ENCODE data around the gene KRT31.
"Not testable (repeated sequence)": the region's sequence is repeated elsewhere in the genome, so short reads cannot be mapped to it uniquely, and the experiment has no call there.

Gene KRT31

DNA sequence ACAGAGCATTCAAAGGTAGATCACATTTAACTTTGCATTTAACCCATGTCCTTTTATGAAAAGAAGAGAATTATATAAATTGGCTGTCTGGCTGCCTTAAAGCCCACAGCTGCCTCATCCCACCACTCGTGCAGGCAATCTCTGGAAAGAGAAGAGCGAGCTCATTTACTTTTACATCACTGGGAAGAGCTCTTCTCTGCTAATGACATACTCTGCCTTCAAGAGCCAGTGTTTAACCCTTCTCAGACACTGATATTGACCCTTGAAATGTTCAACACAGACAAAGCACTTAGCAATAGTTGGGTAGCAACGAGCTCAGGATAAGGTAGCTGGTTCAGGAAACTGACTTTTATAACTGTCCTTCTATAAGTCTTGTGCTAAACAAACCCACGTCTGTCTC lies 36.6 kb upstream of the KRT31 start:
- H3K9me3 ChIP-seq (ENCODE audit: control insufficient read depth in 1 of 2, low read length in 2 of 2), result no peaks in the 10 kb centered on the region
- H3K4me1 ChIP-seq (ENCODE audit: control insufficient read depth in 1 of 2, insufficient read depth in 2 of 2, low read length in 2 of 2), result no peaks in the 10 kb centered on the region
- H3K27me3 ChIP-seq (ENCODE audit: control insufficient read depth in 1 of 2, insufficient read depth in 2 of 2, low read length in 2 of 2), result no peaks in the 10 kb centered on the region
- no peak overlapping the region for H3K4me3 ChIP-seq (ENCODE audit: low read depth in 1 of 2, low read length in 2 of 2)
- H3K9ac ChIP-seq (ENCODE audit: low read depth in 1 of 2, low read length in 2 of 2), result no peak overlapping the region
- H3K27ac ChIP-seq (ENCODE audit: low read depth, low read length), result no peak overlapping the region
- H3K36me3 ChIP-seq (ENCODE audit: control insufficient read depth in 1 of 2, insufficient read depth in 2 of 2, low read length in 2 of 2), result no peaks in the 10 kb centered on the region

- Histone ChIP-seq H3K9ac (ENCODE audit: low read depth in 1 of 2, low read length in 2 of 2) (no peak overlapping the region), H3K27ac (ENCODE audit: low read depth, low read length) (no peak overlapping the region), H3K36me3 (ENCODE audit: control insufficient read depth in 1 of 2, insufficient read depth in 2 of 2, low read length in 2 of 2) (no peaks in the 10 kb centered on the region), H3K27me3 (ENCODE audit: control insufficient read depth in 1 of 2, insufficient read depth in 2 of 2, low read length in 2 of 2) (no peaks in the 10 kb centered on the region), H3K4me1 (ENCODE audit: control insufficient read depth in 1 of 2, insufficient read depth in 2 of 2, low read length in 2 of 2) (no peaks in the 10 kb centered on the region), H3K9me3 (ENCODE audit: control insufficient read depth in 1 of 2, low read length in 2 of 2) (no peaks in the 10 kb centered on the region), H3K4me3 (ENCODE audit: low read depth in 1 of 2, low read length in 2 of 2) (no peak overlapping the region)
Observed at GRCh38 chr17:41433586-41433985, 36.2 kb upstream of the KRT31 start.

DNA sequence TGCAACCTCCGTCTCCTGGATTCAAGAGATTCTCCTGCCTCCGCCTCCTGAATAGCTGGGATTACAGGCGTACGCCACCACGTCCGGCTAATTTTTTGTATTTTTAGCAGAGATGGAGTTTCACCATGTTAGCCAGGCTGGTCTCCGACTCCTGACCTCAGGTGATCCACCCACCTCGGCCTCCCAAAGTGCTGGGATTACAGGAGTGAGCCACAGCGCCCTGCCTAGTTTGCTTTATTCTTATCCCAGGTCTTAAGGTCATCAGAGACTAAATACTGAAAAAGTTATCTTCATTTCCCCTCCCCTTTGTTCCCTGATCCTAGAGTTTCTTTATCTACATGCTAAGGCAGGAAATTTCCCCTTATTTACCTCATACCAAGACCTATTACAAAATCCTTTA lies 33.0 kb upstream of the KRT31 start:
- not testable (repeated sequence) for H3K4me1 ChIP-seq (ENCODE audit: control insufficient read depth in 1 of 2, insufficient read depth in 2 of 2, low read length in 2 of 2); H3K27me3 ChIP-seq (ENCODE audit: control insufficient read depth in 1 of 2, insufficient read depth in 2 of 2, low read length in 2 of 2); H3K36me3 ChIP-seq (ENCODE audit: control insufficient read depth in 1 of 2, insufficient read depth in 2 of 2, low read length in 2 of 2); H3K9ac ChIP-seq (ENCODE audit: low read depth in 1 of 2, low read length in 2 of 2); H3K9me3 ChIP-seq (ENCODE audit: control insufficient read depth in 1 of 2, low read length in 2 of 2); H3K4me3 ChIP-seq (ENCODE audit: low read depth in 1 of 2, low read length in 2 of 2); H3K27ac ChIP-seq (ENCODE audit: low read depth, low read length)

- Histone ChIP-seq H3K36me3 (ENCODE audit: control insufficient read depth in 1 of 2, insufficient read depth in 2 of 2, low read length in 2 of 2) (no peaks in the 10 kb centered on the region), H3K27me3 (ENCODE audit: control insufficient read depth in 1 of 2, insufficient read depth in 2 of 2, low read length in 2 of 2) (no peaks in the 10 kb centered on the region), H3K4me3 (ENCODE audit: low read depth in 1 of 2, low read length in 2 of 2) (no peak overlapping the region), H3K9me3 (ENCODE audit: control insufficient read depth in 1 of 2, low read length in 2 of 2) (no peaks in the 10 kb centered on the region), H3K9ac (ENCODE audit: low read depth in 1 of 2, low read length in 2 of 2) (no peak overlapping the region), H3K4me1 (ENCODE audit: control insufficient read depth in 1 of 2, insufficient read depth in 2 of 2, low read length in 2 of 2) (no peaks in the 10 kb centered on the region), H3K27ac (ENCODE audit: low read depth, low read length) (no peak overlapping the region)
Observed at GRCh38 chr17:41429667-41430066, 32.3 kb upstream of the KRT31 start.

DNA sequence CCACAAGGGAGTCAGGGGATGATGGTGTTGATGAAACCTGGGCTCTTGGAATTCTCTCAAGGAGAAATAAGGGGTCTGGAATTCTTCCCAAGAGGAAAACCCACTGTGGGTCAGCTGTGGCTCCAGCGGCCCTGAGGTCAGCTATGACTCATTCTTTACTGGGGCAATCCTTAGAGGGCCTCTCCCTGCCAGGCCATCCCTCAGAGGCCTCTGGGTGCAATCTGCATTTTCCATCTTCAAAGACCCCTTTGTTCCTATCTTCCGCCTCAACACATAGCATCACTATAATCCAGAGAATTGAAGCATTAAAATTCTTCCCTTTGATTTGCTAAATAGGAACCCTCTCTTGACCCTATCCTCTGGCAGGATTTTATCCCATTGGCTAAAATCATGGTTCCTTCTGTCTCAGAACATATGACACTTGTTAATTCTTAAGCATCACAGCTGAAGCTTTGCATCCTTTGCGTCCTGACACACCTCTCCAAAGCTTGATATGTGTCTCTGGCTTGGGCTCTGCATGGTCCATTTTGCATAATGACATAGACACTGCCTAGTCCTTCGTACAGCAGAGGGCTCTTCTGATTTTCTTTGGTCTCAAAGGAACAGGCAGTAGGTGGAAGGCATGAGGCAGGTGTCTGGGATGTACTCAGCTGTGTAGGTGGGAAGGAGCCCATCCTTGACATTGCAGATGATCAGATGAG lies 31.3 kb upstream of the KRT31 start:
- H3K27me3 ChIP-seq (ENCODE audit: control insufficient read depth in 1 of 2, insufficient read depth in 2 of 2, low read length in 2 of 2), result no peaks in the 10 kb centered on the region
- no peaks in the 10 kb centered on the region for H3K4me1 ChIP-seq (ENCODE audit: control insufficient read depth in 1 of 2, insufficient read depth in 2 of 2, low read length in 2 of 2)
- no peak overlapping the region for H3K4me3 ChIP-seq (ENCODE audit: low read depth in 1 of 2, low read length in 2 of 2)
- H3K9ac ChIP-seq (ENCODE audit: low read depth in 1 of 2, low read length in 2 of 2), result no peak overlapping the region
- H3K9me3 ChIP-seq (ENCODE audit: control insufficient read depth in 1 of 2, low read length in 2 of 2), result no peaks in the 10 kb centered on the region
- H3K36me3 ChIP-seq (ENCODE audit: control insufficient read depth in 1 of 2, insufficient read depth in 2 of 2, low read length in 2 of 2), result no peaks in the 10 kb centered on the region
- H3K27ac ChIP-seq (ENCODE audit: low read depth, low read length), result no peak overlapping the region

DNA sequence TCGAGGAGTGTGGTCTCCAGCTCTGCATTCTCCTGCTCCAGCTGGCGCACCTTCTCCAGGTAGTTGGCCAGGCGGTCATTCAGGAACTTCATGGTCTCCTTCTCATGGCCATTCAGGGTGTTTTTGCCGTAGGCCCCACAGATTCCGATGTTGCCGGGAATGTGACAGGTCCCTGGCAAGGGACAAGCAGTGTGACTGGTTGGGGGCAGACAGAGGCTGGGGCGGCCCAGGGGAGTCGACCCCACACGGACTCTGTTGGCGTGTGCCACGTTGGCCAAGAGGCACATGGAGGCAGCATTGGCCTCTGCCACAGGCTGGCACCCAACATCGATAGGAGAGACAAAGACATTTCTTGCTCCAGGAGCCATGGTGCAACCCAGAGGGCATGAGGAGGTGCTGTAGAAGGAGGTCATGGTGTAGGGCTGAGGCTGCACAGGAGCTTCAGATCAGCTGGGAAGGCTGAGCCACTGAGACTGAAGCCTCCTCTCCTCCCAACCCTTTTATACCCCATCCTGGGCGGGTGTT lies 26.8 kb upstream of the KRT31 start, which contains the start of gene KRT37:
Gene KRT37 (minus strand): TSS at position 475 of the 525 bp plus-strand sequence. CDS start 62 bp downstream, at position 413.
- Histone ChIP-seq H3K9me3 (ENCODE audit: control insufficient read depth in 1 of 2, low read length in 2 of 2) (no peaks in the 10 kb centered on the region), H3K4me1 (ENCODE audit: control insufficient read depth in 1 of 2, insufficient read depth in 2 of 2, low read length in 2 of 2) (no peaks in the 10 kb centered on the region), H3K4me3 (ENCODE audit: low read depth in 1 of 2, low read length in 2 of 2) (no peak within 1 kb of the TSS), H3K27me3 (ENCODE audit: control insufficient read depth in 1 of 2, insufficient read depth in 2 of 2, low read length in 2 of 2) (no peaks in the 10 kb centered on the region), H3K27ac (ENCODE audit: low read depth, low read length) (no peak within 1 kb of the TSS), H3K36me3 (ENCODE audit: control insufficient read depth in 1 of 2, insufficient read depth in 2 of 2, low read length in 2 of 2) (no peaks in the 10 kb centered on the region), H3K9ac (ENCODE audit: low read depth in 1 of 2, low read length in 2 of 2) (no peak within 1 kb of the TSS)

DNA sequence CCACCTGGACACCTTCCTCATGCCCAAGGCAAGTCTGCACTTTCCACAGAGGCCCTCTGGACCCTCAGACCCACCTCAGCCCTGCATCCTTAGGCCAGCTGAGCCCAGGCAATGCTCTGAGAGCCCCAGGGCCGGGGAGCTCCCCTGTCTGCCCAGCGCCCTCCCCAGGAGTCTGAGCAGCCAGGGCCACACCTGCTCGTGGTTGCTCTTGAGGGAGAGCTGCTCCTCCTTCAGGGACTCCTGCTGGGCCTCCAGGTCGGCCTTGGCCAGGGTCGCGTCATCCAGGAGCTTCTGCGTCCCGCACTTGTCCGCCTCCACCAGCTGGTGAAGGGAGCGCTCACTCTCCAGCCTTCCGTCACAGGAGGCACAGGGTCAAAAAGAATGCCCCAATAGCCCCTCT lies 25.2 kb upstream of the KRT31 start:
- H3K9ac ChIP-seq (ENCODE audit: low read depth in 1 of 2, low read length in 2 of 2); H3K27me3 ChIP-seq (ENCODE audit: control insufficient read depth in 1 of 2, insufficient read depth in 2 of 2, low read length in 2 of 2); H3K27ac ChIP-seq (ENCODE audit: low read depth, low read length); H3K4me3 ChIP-seq (ENCODE audit: low read depth in 1 of 2, low read length in 2 of 2); H3K9me3 ChIP-seq (ENCODE audit: control insufficient read depth in 1 of 2, low read length in 2 of 2); H3K36me3 ChIP-seq (ENCODE audit: control insufficient read depth in 1 of 2, insufficient read depth in 2 of 2, low read length in 2 of 2); H3K4me1 ChIP-seq (ENCODE audit: control insufficient read depth in 1 of 2, insufficient read depth in 2 of 2, low read length in 2 of 2): not testable (repeated sequence)

- Histone ChIP-seq H3K27ac (ENCODE audit: low read depth, low read length) (no peak overlapping the region), H3K27me3 (ENCODE audit: control insufficient read depth in 1 of 2, insufficient read depth in 2 of 2, low read length in 2 of 2) (no peaks in the 10 kb centered on the region), H3K9ac (ENCODE audit: low read depth in 1 of 2, low read length in 2 of 2) (no peak overlapping the region)
Observed at GRCh38 chr17:41421617-41422016, 24.2 kb upstream of the KRT31 start.

DNA sequence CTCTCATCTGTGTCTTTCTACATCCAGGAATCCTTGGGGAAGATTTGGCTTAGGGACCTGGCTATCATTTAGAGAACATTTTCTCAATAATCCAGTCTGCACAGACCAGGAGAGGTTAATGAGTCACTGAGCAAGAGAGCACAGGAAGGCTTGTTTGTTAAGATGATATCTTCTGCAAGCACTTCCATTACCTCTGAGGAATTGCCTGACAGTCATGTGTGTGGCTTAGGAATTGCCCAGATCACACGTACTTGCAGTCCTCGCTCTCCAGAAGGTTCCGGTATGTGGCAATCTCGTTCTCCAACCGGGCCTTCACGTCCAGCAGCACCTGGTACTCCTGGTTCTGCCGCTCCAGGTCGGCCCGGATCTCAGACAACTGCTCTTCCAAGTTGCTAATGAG lies 23.7 kb upstream of the KRT31 start:
- no peaks in the 10 kb centered on the region for H3K36me3 ChIP-seq (ENCODE audit: control insufficient read depth in 1 of 2, insufficient read depth in 2 of 2, low read length in 2 of 2)
- no peak overlapping the region for H3K9ac ChIP-seq (ENCODE audit: low read depth in 1 of 2, low read length in 2 of 2)
- H3K9me3 ChIP-seq (ENCODE audit: control insufficient read depth in 1 of 2, low read length in 2 of 2), result no peaks in the 10 kb centered on the region
- peaks cover 0 to 5% of the 10 kb centered on the region in 2 donors for H3K4me1 ChIP-seq (ENCODE audit: control insufficient read depth in 1 of 2, insufficient read depth in 2 of 2, low read length in 2 of 2)
- H3K4me3 ChIP-seq (ENCODE audit: low read depth in 1 of 2, low read length in 2 of 2), result no peak overlapping the region
- no peaks in the 10 kb centered on the region for H3K27me3 ChIP-seq (ENCODE audit: control insufficient read depth in 1 of 2, insufficient read depth in 2 of 2, low read length in 2 of 2)
- no peak overlapping the region for H3K27ac ChIP-seq (ENCODE audit: low read depth, low read length)

More at GRCh38 chr17:41421617-41422016, 24.2 kb upstream of the KRT31 start:
- no peaks in the 10 kb centered on the region for H3K9me3 ChIP-seq (ENCODE audit: control insufficient read depth in 1 of 2, low read length in 2 of 2)
- no peaks in the 10 kb centered on the region for H3K36me3 ChIP-seq (ENCODE audit: control insufficient read depth in 1 of 2, insufficient read depth in 2 of 2, low read length in 2 of 2)
- H3K4me3 ChIP-seq (ENCODE audit: low read depth in 1 of 2, low read length in 2 of 2), result no peak overlapping the region
- peaks cover 0 to 5% of the 10 kb centered on the region in 2 donors for H3K4me1 ChIP-seq (ENCODE audit: control insufficient read depth in 1 of 2, insufficient read depth in 2 of 2, low read length in 2 of 2)

DNA sequence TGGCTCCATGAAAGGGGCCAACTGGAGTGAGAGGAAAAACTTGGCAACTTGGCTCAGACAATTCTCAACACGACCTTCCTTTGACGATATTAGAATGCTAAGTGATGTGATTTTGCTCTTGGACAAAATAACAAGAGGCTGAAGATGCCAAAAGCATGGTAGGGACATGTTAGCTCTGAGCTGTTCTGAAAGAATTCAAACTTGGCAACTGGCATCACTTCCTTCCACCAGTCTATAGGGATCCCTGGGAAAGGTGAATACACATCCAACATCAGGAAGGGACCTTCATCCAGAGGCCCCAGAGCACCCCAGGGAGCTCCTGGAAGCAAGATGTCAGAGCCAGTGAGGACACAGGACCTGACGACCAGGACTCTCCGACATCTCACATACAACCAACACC lies 22.7 kb upstream of the KRT31 start:
- peaks cover 0 to 5% of the 10 kb centered on the region in 2 donors for H3K4me1 ChIP-seq (ENCODE audit: control insufficient read depth in 1 of 2, insufficient read depth in 2 of 2, low read length in 2 of 2)
- no peak overlapping the region for H3K4me3 ChIP-seq (ENCODE audit: low read depth in 1 of 2, low read length in 2 of 2)
- H3K27me3 ChIP-seq (ENCODE audit: control insufficient read depth in 1 of 2, insufficient read depth in 2 of 2, low read length in 2 of 2), result no peaks in the 10 kb centered on the region
- no peak overlapping the region for H3K9ac ChIP-seq (ENCODE audit: low read depth in 1 of 2, low read length in 2 of 2)
- H3K9me3 ChIP-seq (ENCODE audit: control insufficient read depth in 1 of 2, low read length in 2 of 2), result no peaks in the 10 kb centered on the region
- no peak overlapping the region for H3K27ac ChIP-seq (ENCODE audit: low read depth, low read length)
- H3K36me3 ChIP-seq (ENCODE audit: control insufficient read depth in 1 of 2, insufficient read depth in 2 of 2, low read length in 2 of 2), result no peaks in the 10 kb centered on the region

Measured in duodenal mucosa (tissue), 2 donors.